Colonic mucosa (tissue), 4 donors: ENCODE data around the gene C1orf94. TPM values are rescaled to one million over a fixed set of nuclear protein-coding genes. Genes with fewer than 3 reads are reported as not detected.

ENCODE experiments used
- DNase-seq: peaks from one replicate; pipeline ENCODE4 v3.0.0-alpha.2; 2020
- H3K27ac ChIP-seq: fragments of 200-600 bp; one replicate; pipeline ENCODE4 v1.8.0; 2021
- H3K27me3 ChIP-seq: fragments of 200-600 bp; one replicate; pipeline ENCODE4 v1.8.0; 2021
- H3K36me3 ChIP-seq: fragments of 200-600 bp; one replicate; pipeline ENCODE4 v1.8.0; 2021
- H3K4me1 ChIP-seq: fragments of 200-600 bp; one replicate; pipeline ENCODE4 v1.8.0; 2021; ENCODE audit warnings: mild to moderate bottlenecking
- H3K4me3 ChIP-seq: fragments of 200-600 bp; one replicate; pipeline ENCODE4 v1.8.0; 2021
- H3K9ac ChIP-seq, 2 donors: one replicate each; pipeline ENCODE4 v1.7.0; 2013; ENCODE audit warnings: control low read depth in 2 of 2, low read depth in 2 of 2, low read length in 2 of 2
- H3K9me3 ChIP-seq: fragments of 200-600 bp; one replicate; pipeline ENCODE4 v1.8.0; 2021
- CTCF ChIP-seq: fragments of 200-600 bp; IDR thresholded peaks from one replicate; pipeline ENCODE4 v1.8.0; 2022; ENCODE audit warnings: antibody characterized with exemption, mild to moderate bottlenecking
- intact Hi-C: fragments of 100-400 bp; cut with DNase I; formaldehyde crosslinking; loops from one replicate; pipeline ENCODE4 v1.14.1; 2022
- total RNA-seq, 2 donors: library from RNA; stranded (reverse); fragmentation: NEBNext Ultra II Directional in 1 of 2; extraction: Animal tissue kit (Norgen Biotek cat#: 25700) in 1 of 2; gene quantifications; one replicate each; pipeline ENCODE4 v1.2.1, GENCODE V29; 2021
- donor health status: healthy.
- donor health status: DM: no; HTN: no; CAD: no.
- donor health status: DM: no; HTN: no; CAD: no.

Gene C1orf94
- total RNA-seq: not detected

- no peaks in the 10 kb centered on the region for H3K36me3 ChIP-seq
- H3K9me3 ChIP-seq: no peaks in the 10 kb centered on the region
- no peak for TF ChIP-seq CTCF
- intact Hi-C loops: no loop called here
- H3K4me1 ChIP-seq: no peaks in the 10 kb centered on the region
- no peak for DNase-seq
- H3K27ac ChIP-seq: no peak within 1 kb of the TSS
- peaks cover 6% of the 10 kb centered on the region for H3K27me3 ChIP-seq
- no peak within 1 kb of the TSS for H3K4me3 ChIP-seq
- no peak within 1 kb of the TSS for H3K9ac ChIP-seq
Measured at GRCh38 chr1:34176830-34177603, at the start of gene C1orf94. Gene C1orf94 (plus strand): TSS chr1:34176907. CDS start chr1:34177790, 883 bp downstream.

- Histone ChIP-seq H3K9ac (no peak overlapping the region), H3K27ac (no peak overlapping the region), H3K4me1 (no peaks in the 10 kb centered on the region), H3K27me3 (no peaks in the 10 kb centered on the region), H3K4me3 (no peak overlapping the region), H3K36me3 (no peaks in the 10 kb centered on the region), H3K9me3 (no peaks in the 10 kb centered on the region)
- DNase-seq: no peak
- intact Hi-C loops: no loop called here
- TF ChIP-seq CTCF: no peak
Measured at GRCh38 chr1:34127006-34128000, 49.4 kb upstream of the C1orf94 start.

- no peak for TF ChIP-seq CTCF
- intact Hi-C loops: no loop called here
- no peak for DNase-seq
- H3K27ac ChIP-seq: no peak overlapping the region
- no peak overlapping the region for H3K9ac ChIP-seq
- H3K4me3 ChIP-seq: no peak overlapping the region
- H3K36me3 ChIP-seq: no peaks in the 10 kb centered on the region
- H3K4me1 ChIP-seq: no peaks in the 10 kb centered on the region
- no peaks in the 10 kb centered on the region for H3K9me3 ChIP-seq
- H3K27me3 ChIP-seq: no peaks in the 10 kb centered on the region
Measured at GRCh38 chr1:34128186-34128889, 48.4 kb upstream of the C1orf94 start.

GRCh38 chr1:34129630-34130029 lies 47.1 kb upstream of the C1orf94 start:
- no peak overlapping the region for H3K9ac ChIP-seq
- no peaks in the 10 kb centered on the region for H3K36me3 ChIP-seq
- H3K9me3 ChIP-seq: no peaks in the 10 kb centered on the region
- intact Hi-C loops: no loop called here
- TF ChIP-seq CTCF: no peak
- no peak overlapping the region for H3K27ac ChIP-seq
- DNase-seq: no peak
- H3K27me3 ChIP-seq: no peaks in the 10 kb centered on the region
- H3K4me1 ChIP-seq: no peaks in the 10 kb centered on the region
- H3K4me3 ChIP-seq: no peak overlapping the region

GRCh38 chr1:34130306-34130705 lies 46.4 kb upstream of the C1orf94 start:
- DNase-seq: no peak
- no peak for TF ChIP-seq CTCF
- H3K9me3 ChIP-seq: no peaks in the 10 kb centered on the region
- no peak overlapping the region for H3K9ac ChIP-seq
- H3K4me1 ChIP-seq: no peaks in the 10 kb centered on the region
- no peaks in the 10 kb centered on the region for H3K27me3 ChIP-seq
- H3K27ac ChIP-seq: no peak overlapping the region
- H3K36me3 ChIP-seq: no peaks in the 10 kb centered on the region
- intact Hi-C loops: no loop called here
- H3K4me3 ChIP-seq: no peak overlapping the region
